Measurements from ENCODE around the gene KLHL40. TPM values are rescaled to one million over a fixed set of nuclear protein-coding genes. Genes with fewer than 3 reads are reported as not detected.

Gene KLHL40
- total RNA-seq, 1 experiment from 2014 or later = not detected

- Histone ChIP-seq H2BK120ac (ENCODE audit: low read depth, low read length, poor library complexity, severe bottlenecking) (no peak overlapping the region), H2BK5ac (ENCODE audit: insufficient read length, low read length) (no peak overlapping the region), H4K20me1 (ENCODE audit: control insufficient read depth, insufficient read depth, insufficient read length) (no peaks in the 10 kb centered on the region), H3K79me2 (ENCODE audit: insufficient read depth, low read length) (no peaks in the 10 kb centered on the region), H2BK12ac (ENCODE audit: insufficient read length, low read depth, low read length) (no peak overlapping the region), H4K91ac (ENCODE audit: insufficient read length, low read depth, low read length) (no peak overlapping the region), H3K56ac (ENCODE audit: insufficient read length, low read depth, low read length) (no peak overlapping the region), H3K4me2 (ENCODE audit: insufficient read depth, insufficient read length, low read length) (no peak overlapping the region), H3K4ac (ENCODE audit: low read depth, low read length) (no peak overlapping the region), H3K18ac (ENCODE audit: insufficient read length, low read depth, low read length) (no peak overlapping the region), H4K5ac (ENCODE audit: insufficient read length, low read depth, low read length) (no peak overlapping the region), H3K9me3 (ENCODE audit: control insufficient read depth, low read depth, low read length) (no peaks in the 10 kb centered on the region), H3K23me2 (ENCODE audit: insufficient read length, low read depth, low read length, poor library complexity, severe bottlenecking) (no peaks in the 10 kb centered on the region), H2AK5ac (ENCODE audit: insufficient read length, low read length) (no peak overlapping the region), H3K14ac (ENCODE audit: insufficient read depth, low read length) (no peak overlapping the region), H3K4me1 (ENCODE audit: insufficient read depth, low read length) (no peaks in the 10 kb centered on the region), H3K79me1 (ENCODE audit: insufficient read depth, low read depth, low read length, poor library complexity, severe bottlenecking) (no peaks in the 10 kb centered on the region), H4K8ac (replicated peaks; ENCODE audit: insufficient read length, low read depth, low read length) (no peak overlapping the region), H3K27ac (ENCODE audit: insufficient read length, low read depth, low read length) (no peak overlapping the region), H2AFZ (ENCODE audit: low read length) (no peak overlapping the region), H3K27me3 (ENCODE audit: insufficient read depth, low read length) (no peaks in the 10 kb centered on the region; the same call in 1 of the 2 replicates), H3T11ph (ENCODE audit: low read length) (no peak overlapping the region), H3K23ac (ENCODE audit: insufficient read length, low read depth, low read length) (no peak overlapping the region), H2BK15ac (ENCODE audit: low read depth, low read length) (no peak overlapping the region), H2BK20ac (ENCODE audit: low read depth, low read length, poor library complexity, severe bottlenecking) (no peak overlapping the region), H3K9ac (ENCODE audit: extremely low read depth, insufficient read length, low read length) (no peak overlapping the region)
- WGBS (ENCODE audit: extremely low coverage, insufficient read length, low lambda C conversion rate) = no CpG with 5 or more reads among the region's 15 CpGs
- Mint-ChIP-seq H3K27ac (no peak overlapping the region), H3K4me1 (peaks cover 11 to 22% of the 10 kb centered on the region in 2 experiments), H3K9me3 (no peaks in the 10 kb centered on the region), H3K4me3 (no peak overlapping the region), H3K36me3 (ENCODE audit: insufficient read depth in 1 of 3, low read depth in 3 of 3) (no peaks in the 10 kb centered on the region; a peak in 1 of 7 replicates), H3K27me3 (ENCODE audit: low read depth) (no peaks in the 10 kb centered on the region)
- DNase-seq = peak; percentile 85
- no peak; the same call in 2 of the 3 replicates for TF ChIP-seq CTCF (conservative IDR thresholded peaks at IDR 0.05)
Observed at GRCh38 chr3:42701371-42702065, 16.2 kb downstream of the KLHL40 start.

All from H9 (cell line).